ENCODE measurements around the gene PATJ.

Gene PATJ

DNA sequence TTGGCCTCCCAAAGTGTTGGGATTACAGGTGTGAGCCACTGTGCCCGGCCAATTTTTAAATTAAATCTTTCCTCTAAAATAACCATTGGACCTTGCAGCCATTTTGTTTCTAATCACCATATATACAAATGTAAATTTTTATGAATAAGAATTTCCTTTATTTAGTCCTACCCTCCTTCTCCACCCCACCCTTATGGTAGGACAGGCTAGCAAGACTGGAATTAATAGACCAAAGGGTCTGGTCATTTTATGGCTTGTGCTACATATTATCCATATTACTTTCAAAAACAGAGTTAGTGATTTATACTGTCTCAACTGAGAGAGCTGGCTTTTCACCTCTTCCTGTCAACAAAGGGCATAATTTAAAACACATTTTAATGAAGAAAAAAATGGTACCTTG is 478.9 kb downstream of the PATJ start:
- no peak for DNase-seq

DNA sequence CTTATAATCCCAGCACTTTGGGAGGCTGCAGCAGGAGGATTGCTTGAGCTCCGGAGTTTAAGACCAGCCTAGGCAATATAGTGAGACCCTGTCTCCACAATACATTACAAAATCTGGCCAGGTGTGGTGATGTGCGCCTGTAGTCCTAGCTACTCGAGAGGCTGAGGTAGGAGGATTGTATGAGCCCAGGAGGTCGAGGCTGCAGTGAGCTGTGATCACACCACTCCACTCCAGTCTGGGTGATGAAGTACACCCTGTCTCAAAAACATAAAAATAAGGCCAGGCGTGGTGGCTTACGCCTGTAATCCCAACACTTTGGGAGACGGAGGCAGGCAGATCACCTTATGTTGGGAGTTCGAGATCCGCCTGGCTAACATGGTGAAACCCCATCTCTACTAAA is 480.0 kb downstream of the PATJ start:
- no peak for DNase-seq

DNA sequence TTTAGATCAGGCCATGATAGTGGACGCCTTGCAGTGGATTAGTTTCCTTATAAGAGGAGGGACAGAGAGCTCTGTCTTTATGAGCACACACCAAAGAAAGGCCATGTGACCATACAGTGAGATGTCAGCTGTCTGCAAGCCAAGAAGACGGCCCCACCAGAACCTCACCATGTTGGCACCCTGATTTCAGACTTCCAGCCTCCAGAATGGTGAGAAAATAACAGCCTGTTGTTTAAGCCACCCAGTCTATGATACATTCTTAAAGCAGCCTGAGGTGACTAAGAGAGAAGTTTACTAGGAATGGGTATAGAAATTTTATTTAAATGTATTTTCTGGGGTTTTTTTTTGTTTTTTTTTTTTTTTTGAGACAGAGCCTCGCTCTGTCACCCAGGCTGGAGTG is 481.9 kb downstream of the PATJ start:
- DNase-seq = no peak

GRCh38 chr1:62227496-62227895 is 485.2 kb downstream of the PATJ start:
- no peak for DNase-seq
